ENCODE data around the gene COTL1. TPM values are rescaled to one million over a fixed set of nuclear protein-coding genes. Genes with fewer than 3 reads are reported as not detected.

The COTL1 gene
- total and polyA plus RNA-seq, 7 donors: 6.1 to 44.5 (median 9.8) TPM

GRCh38 chr16:84658690-84659089 lies 40.8 kb upstream of the COTL1 start:
- no peaks in the 10 kb centered on the region for H3K4me1 ChIP-seq
- TF ChIP-seq CTCF (IDR thresholded peaks at IDR 0.05): no peak
- H3K9me3 ChIP-seq: no peaks in the 10 kb centered on the region
- ATAC-seq: no peak
- no peak overlapping the region for H3K27ac ChIP-seq
- H3K4me3 ChIP-seq: no peak overlapping the region
- 46 to 59% (median 49%) methylated on average over 11 of the region's 11 CpGs for WGBS, 3 donors
- intact Hi-C loops (cut with DNase I): no loop called here
- H3K27me3 ChIP-seq (ENCODE audit: insufficient read depth in 3 of 3, low read length in 2 of 3): no peaks in the 10 kb centered on the region
- H3K36me3 ChIP-seq (ENCODE audit: insufficient read depth in 1 of 2, low read depth in 1 of 2): peaks cover 6 to 82% of the 10 kb centered on the region in 2 donors
- no peak for DNase-seq

GRCh38 chr16:84657229-84657837 lies 39.5 kb upstream of the COTL1 start:
- WGBS, 3 donors: 97 to 98% (median 97%) methylated on average over 50 of the region's 50 CpGs
- Histone ChIP-seq H3K9me3 (no peaks in the 10 kb centered on the region), H3K4me1 (no peaks in the 10 kb centered on the region), H3K4me3 (no peak overlapping the region), H3K36me3 (ENCODE audit: insufficient read depth in 1 of 2, low read depth in 1 of 2) (peaks cover 4 to 81% of the 10 kb centered on the region in 2 donors), H3K27ac (no peak overlapping the region), H3K27me3 (ENCODE audit: insufficient read depth in 3 of 3, low read length in 2 of 3) (no peaks in the 10 kb centered on the region)
- TF ChIP-seq CTCF (IDR thresholded peaks at IDR 0.05): no peak
- DNase-seq: no peak
- intact Hi-C loops (cut with DNase I): no loop called here
- ATAC-seq: no peak

- 92 to 97% (median 93%) methylated on average over 22 of the region's 22 CpGs for WGBS, 3 donors
- ATAC-seq (no peak), DNase-seq (no peak)
- Histone ChIP-seq H3K4me1 (no peaks in the 10 kb centered on the region), H3K27ac (no peak overlapping the region), H3K4me3 (no peak overlapping the region), H3K9me3 (no peaks in the 10 kb centered on the region), H3K27me3 (ENCODE audit: insufficient read depth in 3 of 3, low read length in 2 of 3) (no peaks in the 10 kb centered on the region), H3K36me3 (ENCODE audit: insufficient read depth in 1 of 2, low read depth in 1 of 2) (peaks cover 4 to 81% of the 10 kb centered on the region in 2 donors)
- intact Hi-C loops (cut with DNase I): no loop called here
- TF ChIP-seq CTCF (IDR thresholded peaks at IDR 0.05): no peak
Measured at GRCh38 chr16:84656649-84657048, 38.8 kb upstream of the COTL1 start.

- Histone ChIP-seq H3K36me3 (ENCODE audit: insufficient read depth in 1 of 2, low read depth in 1 of 2) (peaks cover 4 to 76% of the 10 kb centered on the region in 2 donors), H3K4me1 (no peaks in the 10 kb centered on the region), H3K4me3 (no peak overlapping the region), H3K27ac (no peak overlapping the region), H3K9me3 (no peaks in the 10 kb centered on the region), H3K27me3 (ENCODE audit: insufficient read depth in 3 of 3, low read length in 2 of 3) (no peaks in the 10 kb centered on the region)
- DNase-seq (no peak), ATAC-seq (no peak)
- no peak for TF ChIP-seq CTCF (IDR thresholded peaks at IDR 0.05)
- WGBS, 3 donors: 45 to 63% (median 57%) methylated on average over 6 of the region's 6 CpGs
- intact Hi-C loops (cut with DNase I): no loop called here
Measured at GRCh38 chr16:84654998-84655397, 37.1 kb upstream of the COTL1 start.

GRCh38 chr16:84654238-84654637 lies 36.4 kb upstream of the COTL1 start:
- WGBS, 3 donors: 78 to 91% (median 91%) methylated on average over 3 of the region's 3 CpGs
- TF ChIP-seq CTCF (IDR thresholded peaks at IDR 0.05): no peak
- no peak overlapping the region for H3K4me3 ChIP-seq
- intact Hi-C loops (cut with DNase I): no loop called here
- no peaks in the 10 kb centered on the region for H3K9me3 ChIP-seq
- H3K4me1 ChIP-seq: no peaks in the 10 kb centered on the region
- H3K27me3 ChIP-seq (ENCODE audit: insufficient read depth in 3 of 3, low read length in 2 of 3): no peaks in the 10 kb centered on the region
- no peak for ATAC-seq
- no peak for DNase-seq
- H3K36me3 ChIP-seq (ENCODE audit: insufficient read depth in 1 of 2, low read depth in 1 of 2): peaks cover 4 to 68% of the 10 kb centered on the region in 2 donors
- no peak overlapping the region for H3K27ac ChIP-seq
